GM12873 (cell line): ENCODE results near the gene MIAT.

Experiments
- CTCF ChIP-seq: IDR thresholded peaks from 2 replicates; pipeline ENCODE4 v1.5.1; 2012; ENCODE audit warnings: low read depth, mild to moderate bottlenecking, moderate library complexity, low read length, control low read depth; ENCODE audit not compliant: insufficient read depth; ENCODE audit errors: missing control alignments

MIAT gene

DNA sequence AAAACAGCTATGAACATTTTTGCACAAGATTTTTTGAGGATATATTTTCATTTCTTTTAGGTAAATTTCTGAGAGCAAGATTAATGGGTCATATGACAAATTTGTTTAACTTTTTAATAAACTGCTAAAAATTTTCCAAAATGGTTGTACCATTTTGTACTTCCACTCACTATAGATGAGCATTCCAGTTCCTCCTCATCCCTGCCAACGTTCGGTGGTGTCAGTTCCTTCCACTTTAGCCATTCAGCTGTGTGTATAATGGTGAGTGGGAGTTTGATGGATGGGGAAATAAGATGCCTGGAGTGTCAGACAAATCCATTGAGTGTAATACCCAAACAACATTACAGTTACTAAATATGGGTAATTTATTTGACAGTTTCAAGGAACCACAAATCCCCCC, 49.7 kb downstream of the MIAT start:
- no peak for TF ChIP-seq CTCF

DNA sequence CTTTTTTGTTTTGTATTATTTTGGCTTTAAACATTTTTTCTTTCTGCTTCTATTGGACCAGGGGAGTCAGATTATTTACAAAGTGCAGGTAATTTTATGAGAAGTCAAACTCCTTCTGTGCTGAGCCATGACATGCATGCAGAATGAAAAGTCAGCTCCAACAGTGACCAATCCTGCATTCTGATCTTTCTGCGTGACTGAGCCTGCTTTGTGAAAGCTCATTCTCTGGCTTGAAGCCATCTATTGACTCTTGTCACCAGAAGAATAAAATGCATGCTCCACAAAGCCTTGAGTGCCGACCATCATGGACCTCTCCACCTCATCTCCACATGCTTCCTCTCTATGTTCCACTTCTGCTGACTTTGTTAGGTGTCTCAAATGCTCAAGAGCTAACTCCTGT, 50.2 kb downstream of the MIAT start:
- TF ChIP-seq CTCF = no peak

DNA sequence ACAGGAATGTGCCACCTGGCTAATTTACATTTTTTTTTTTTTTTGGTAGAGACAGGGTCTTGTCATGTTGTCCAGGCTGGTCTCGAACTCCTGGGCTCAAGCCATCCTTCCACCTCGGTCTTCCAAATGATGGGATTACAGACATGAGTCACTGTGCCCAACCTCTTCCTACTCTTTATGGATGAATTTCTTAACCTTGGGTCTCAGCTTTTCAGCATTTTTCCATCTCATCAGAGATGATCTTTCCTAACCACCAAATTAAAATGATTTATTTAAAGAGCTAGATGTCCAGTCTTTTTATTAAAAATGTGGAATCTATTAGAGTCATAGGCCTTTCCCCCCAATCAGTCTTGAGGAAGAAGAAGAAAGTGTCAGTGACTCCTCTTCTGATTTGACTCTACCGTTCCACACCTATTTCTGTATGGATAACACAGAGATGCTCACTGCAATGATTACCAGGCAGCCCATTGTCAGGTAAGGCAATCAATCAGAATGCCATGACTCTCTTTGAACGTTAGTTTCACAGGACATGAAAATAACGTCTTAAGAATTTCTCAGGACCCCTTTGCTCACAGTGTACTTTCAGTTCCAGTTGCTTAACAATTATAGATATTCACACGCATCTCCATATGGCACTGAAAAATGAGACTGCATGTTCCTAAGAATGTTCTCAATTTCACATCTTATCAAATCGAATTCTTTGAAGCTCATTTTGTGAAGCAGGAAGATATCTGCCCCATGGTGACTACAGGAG, 51.0 kb downstream of the MIAT start:
- TF ChIP-seq CTCF = no peak

- TF ChIP-seq CTCF = no peak
Observed at GRCh38 chr22:26709617-26710390, 52.4 kb downstream of the MIAT start.

DNA sequence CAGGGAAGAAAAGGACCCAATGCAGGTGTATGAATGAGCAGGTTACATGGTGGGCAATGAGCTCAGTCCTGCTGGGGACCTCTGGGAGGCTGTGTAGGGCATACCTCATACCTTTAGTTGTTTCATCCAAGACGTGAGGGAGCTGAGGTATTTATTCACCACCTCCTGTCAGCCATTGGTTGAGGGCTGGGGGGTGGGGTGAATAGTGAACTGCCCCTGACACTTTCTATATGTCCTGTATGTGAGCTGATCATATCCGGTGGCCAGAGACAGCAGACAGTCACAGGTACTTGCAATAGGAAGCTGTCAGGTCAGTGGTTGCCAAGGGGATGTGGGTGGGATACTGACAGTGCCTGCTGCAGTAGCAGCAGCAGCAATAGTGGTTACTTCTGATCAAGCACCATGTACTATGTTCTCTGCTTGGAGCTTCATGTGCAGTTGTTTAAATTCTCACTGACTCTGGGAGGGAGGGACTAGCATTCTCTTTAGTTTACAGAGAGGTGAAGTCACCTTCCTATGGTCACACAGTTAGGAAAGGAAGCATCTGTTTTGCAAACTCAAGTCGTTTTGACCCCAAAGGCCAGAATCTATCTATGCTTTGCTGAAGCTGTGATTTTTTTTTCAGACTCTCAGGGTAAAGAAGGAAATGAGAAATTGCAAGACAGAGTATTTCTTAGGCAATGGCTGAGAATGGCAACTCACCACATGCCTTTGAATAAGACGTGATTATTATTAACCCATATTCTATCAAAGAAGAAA, 54.0 kb downstream of the MIAT start:
- TF ChIP-seq CTCF = no peak

DNA sequence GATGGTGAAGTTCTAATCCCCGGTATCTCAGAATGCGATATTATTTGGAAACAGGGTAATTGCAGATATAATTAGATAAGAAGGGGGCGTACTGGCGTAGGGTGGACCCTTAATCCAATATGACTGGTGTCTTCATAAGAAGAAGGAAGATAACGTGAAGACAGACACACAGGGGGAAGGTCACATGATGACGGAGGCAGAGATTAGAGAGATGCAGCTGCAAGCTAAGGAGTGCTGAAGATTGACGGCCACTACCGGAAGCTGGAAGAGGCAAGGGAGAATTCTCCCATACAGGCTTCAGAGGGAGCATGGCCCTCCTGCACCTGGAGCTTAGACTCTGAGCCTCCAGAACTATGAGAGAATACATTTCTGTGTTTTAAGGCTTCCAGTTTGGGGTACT, 54.8 kb downstream of the MIAT start:
- no peak for TF ChIP-seq CTCF
